MG63 (cell line): ENCODE data around the gene FBXO22. TPM values are rescaled to one million over a fixed set of nuclear protein-coding genes. Genes with fewer than 3 reads are reported as not detected.
"Not testable (repeated sequence)": the region's sequence is repeated elsewhere in the genome, so short reads cannot be mapped to it uniquely, and the experiment has no call there.

Source experiments
- DNase-seq: peaks from one replicate; pipeline ENCODE4 v3.0.0-alpha.2; 2020
- H3K27me3 ChIP-seq: fragments of 250-450 bp; sonication (Bioruptor Pico); 2 replicates; pipeline ENCODE4 v1.5.1; 2020; ENCODE audit warnings: mild to moderate bottlenecking, moderate library complexity
- H3K36me3 ChIP-seq: fragments of 250-450 bp; sonication (Bioruptor Pico); 2 replicates; pipeline ENCODE4 v1.5.1; 2020; ENCODE audit warnings: mild to moderate bottlenecking, moderate library complexity
- H3K4me3 ChIP-seq: fragments of 250-450 bp; sonication (Bioruptor Pico); 2 replicates; pipeline ENCODE4 v1.5.1; 2020; ENCODE audit warnings: mild to moderate bottlenecking, moderate library complexity
- H3K9me3 ChIP-seq: fragments of 250-450 bp; sonication (Bioruptor Pico); 2 replicates; pipeline ENCODE4 v1.5.1; 2020; ENCODE audit warnings: mild to moderate bottlenecking, moderate library complexity
- total RNA-seq: library from RNA; depleted of rRNA; stranded (reverse); fragments of >200 nt; shearing (Covaris generic); gene quantifications from 2 replicates; pipeline ENCODE4 v1.2.3, GENCODE V29; 2014; ENCODE audit warnings: low replicate concordance

Gene FBXO22
- total RNA-seq, 1 experiment from 2014 or later: 74.1 TPM

DNA sequence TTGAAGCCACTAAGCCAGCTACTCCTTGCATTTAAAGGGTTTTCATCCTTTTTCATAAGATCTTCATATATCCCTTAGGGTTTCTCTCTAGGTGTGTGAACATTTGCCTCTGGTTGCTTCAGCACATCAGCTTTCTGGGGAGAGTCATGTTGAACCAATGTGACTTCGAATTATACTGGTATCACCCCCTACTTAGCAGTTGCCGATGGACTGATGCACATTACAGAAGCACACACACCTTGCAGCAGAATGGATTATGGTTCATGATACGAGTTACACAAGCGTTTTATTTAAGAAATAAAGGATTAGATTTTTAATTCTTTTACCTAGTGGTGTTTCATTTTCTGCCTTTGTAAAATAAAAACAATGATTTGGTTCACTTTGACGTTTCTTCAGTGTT lies 39.6 kb downstream of the FBXO22 start:
- Histone ChIP-seq H3K36me3 (peaks cover 5% of the 10 kb centered on the region; the same call in 1 of the 2 replicates), H3K4me3 (no peak overlapping the region), H3K9me3 (no peaks in the 10 kb centered on the region), H3K27me3 (no peaks in the 10 kb centered on the region)
- DNase-seq: no peak

DNA sequence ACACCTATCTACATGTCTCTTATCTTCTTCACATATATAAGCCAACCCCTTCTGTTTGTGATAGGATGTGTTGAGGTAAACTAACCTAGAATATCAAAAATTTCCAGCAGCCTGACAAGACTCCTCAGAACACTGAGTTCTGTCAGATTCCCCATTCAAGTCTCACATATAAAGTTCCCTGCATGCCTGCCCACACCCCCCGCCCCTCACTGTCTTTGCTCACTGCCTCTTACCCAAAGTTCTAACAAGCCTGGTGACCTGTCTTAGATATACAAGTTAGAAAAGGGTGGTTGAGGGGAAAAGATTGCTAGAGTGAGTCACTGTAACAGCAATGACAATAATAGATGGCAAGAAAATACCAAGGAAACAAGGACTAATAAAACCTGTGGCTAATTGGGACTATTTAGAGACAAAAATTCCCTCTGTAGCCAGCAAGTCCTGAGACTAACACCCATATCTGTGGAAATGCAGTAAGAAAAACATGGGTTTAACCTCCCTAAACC lies 40.1 kb downstream of the FBXO22 start:
- no peak overlapping the region for H3K4me3 ChIP-seq
- no peaks in the 10 kb centered on the region; the same call in 1 of the 2 replicates for H3K36me3 ChIP-seq
- H3K27me3 ChIP-seq: no peaks in the 10 kb centered on the region
- no peaks in the 10 kb centered on the region for H3K9me3 ChIP-seq
- DNase-seq: no peak

DNA sequence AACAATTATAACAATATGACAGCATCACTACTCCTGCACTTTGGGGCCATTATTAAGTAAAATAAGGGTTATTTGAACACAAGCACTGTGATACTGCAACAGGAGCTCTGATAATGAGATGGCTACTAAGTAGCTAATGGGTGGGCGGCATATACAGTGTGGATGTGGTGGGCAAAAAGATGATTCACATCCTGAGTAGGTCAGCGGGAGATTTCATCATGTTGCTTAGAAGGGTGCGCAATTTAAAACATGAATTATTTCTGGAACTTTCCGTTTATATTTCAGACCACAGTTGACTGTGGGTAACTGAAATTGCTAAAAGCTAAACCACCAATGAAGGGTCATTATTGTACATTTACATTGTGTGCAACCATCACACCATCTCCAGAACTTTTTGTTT lies 42.3 kb downstream of the FBXO22 start:
- no peak overlapping the region for H3K4me3 ChIP-seq
- no peaks in the 10 kb centered on the region for H3K36me3 ChIP-seq
- H3K9me3 ChIP-seq: no peaks in the 10 kb centered on the region
- H3K27me3 ChIP-seq: no peaks in the 10 kb centered on the region
- DNase-seq: no peak

DNA sequence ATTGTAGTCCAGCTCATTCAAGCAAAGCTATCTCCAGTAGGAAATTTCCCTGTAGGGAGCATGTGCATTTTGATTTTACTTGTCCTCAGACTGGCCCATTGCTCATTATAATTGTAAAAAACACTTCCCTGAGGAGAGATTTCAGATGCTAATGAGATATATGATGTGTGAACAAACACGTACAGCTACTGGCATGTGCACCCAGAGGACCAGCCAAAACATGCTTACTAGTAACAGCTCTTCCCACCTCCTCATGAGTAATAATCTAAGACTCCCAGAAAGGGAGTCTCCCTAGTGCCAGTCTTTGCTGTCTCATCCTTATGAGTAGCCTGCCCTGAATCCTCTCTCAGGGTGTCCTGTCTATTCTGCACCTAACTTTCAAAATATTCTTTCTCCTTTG lies 43.4 kb downstream of the FBXO22 start:
- Histone ChIP-seq H3K9me3 (no peaks in the 10 kb centered on the region), H3K4me3 (no peak overlapping the region), H3K27me3 (no peaks in the 10 kb centered on the region), H3K36me3 (no peaks in the 10 kb centered on the region)
- DNase-seq: peak; percentile 82

DNA sequence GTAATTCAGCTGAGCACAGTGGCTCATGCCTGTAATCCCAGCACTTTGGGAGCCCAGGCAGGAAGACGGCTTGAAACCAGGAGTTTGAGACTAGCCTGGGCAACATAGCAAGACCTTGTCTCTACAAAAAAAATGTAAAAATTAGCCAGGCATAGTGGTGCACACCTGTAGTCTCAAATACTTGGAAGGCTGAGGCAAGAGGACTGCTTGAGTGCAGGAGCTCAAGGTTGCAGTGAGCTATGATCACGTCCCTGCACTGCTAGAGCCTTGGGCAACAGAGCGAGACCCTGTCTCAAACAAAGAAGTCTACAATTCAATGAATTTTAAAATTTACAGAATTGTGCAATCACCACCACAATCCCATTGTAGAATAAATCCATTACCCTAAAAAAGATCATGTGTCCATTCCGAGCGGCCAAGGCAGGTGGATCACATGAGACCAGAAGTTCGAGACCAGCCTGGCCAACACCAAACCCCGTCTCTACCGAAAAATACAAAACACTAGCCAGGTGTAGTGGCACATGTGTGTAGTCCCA lies 45.2 kb downstream of the FBXO22 start:
- Histone ChIP-seq H3K27me3 (no peaks in the 10 kb centered on the region), H3K36me3 (no peaks in the 10 kb centered on the region), H3K9me3 (no peaks in the 10 kb centered on the region), H3K4me3 (no peak overlapping the region)
- DNase-seq: no peak

DNA sequence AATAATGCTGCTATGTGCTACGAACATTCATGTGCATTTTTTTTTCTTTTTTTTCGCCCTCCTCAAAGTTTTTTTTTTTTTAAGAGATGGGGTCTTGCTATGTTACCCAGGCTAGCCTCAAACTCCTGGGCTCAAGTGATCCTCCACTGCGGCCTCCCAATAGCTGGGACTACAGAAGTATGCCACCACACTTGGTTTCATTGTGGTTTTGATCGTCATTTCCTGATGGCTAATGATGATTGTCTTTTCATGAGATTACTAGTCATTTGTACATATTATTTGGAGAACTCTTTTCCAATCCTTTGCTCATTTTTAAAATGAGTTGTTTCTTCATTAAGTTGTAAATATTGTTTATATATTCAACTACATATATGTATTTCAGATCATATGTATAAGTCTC lies 48.8 kb downstream of the FBXO22 start:
- Histone ChIP-seq H3K27me3 (peaks cover 7% of the 10 kb centered on the region), H3K9me3 (no peaks in the 10 kb centered on the region), H3K4me3 (no peak overlapping the region), H3K36me3 (no peaks in the 10 kb centered on the region)
- no peak for DNase-seq

DNA sequence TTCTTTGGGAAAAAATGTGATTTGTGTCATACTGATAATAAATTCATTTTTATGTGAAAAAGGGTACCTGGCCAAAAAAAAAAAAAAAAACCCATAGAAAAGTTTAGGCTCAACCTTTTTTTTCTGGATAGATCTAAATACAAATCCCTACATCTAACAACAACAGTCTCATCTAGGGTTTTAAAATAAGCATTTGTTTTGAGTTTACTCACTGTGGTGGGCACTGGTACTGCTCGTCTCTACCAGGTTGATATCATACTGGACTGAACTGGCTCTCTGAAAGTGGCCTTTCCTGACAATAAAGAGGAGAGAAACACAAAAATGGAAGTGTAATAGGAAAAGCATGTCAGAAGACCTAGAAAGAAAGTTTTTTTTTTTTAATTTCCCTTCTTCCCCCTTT lies 52.0 kb downstream of the FBXO22 start:
- no peak for DNase-seq
- no peaks in the 10 kb centered on the region for H3K9me3 ChIP-seq
- H3K27me3 ChIP-seq: peaks cover 7% of the 10 kb centered on the region
- H3K36me3 ChIP-seq: no peaks in the 10 kb centered on the region
- H3K4me3 ChIP-seq: no peak overlapping the region

DNA sequence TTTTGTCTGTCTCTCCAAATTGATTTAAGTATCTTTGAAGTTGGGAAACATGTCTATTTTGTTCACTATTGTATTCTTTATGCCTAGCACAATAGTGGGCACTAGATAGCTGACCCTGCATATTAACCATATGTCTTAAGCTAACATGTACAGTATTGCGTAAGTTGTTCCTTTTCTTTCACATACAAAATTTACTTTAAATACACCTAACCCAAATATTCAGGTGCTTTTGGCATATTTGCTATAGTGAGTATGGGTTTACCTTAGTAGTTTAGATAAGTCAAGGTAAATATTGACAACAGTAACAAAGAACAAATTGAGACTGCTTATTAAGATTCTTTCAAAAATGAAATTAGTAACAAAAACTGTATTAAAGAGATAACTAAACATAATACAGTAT lies 57.7 kb downstream of the FBXO22 start:
- H3K9me3 ChIP-seq: no peaks in the 10 kb centered on the region

DNA sequence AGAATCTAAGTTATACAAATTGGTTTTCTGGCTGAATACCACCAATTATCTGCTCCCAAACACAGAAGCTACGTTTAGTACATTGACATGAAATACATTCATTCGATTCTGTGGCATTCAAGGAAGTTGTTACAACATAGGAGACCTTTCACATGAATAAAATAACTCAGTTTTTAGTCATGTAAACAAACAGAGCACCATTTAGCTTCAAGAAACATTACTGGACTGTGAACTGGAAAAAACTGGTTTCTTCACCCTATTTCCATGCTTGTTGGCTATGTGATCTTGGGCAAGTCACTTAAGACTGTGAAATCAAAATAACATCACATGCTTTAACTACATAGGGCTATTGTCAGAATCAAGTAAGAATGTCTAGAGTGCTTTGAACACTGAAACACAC lies 62.4 kb downstream of the FBXO22 start:
- H3K4me3 ChIP-seq: no peak overlapping the region
- DNase-seq: no peak
- no peaks in the 10 kb centered on the region for H3K9me3 ChIP-seq
- no peaks in the 10 kb centered on the region for H3K27me3 ChIP-seq
- H3K36me3 ChIP-seq: no peaks in the 10 kb centered on the region

More for the DNA sequence above, 57.7 kb downstream of the FBXO22 start:
- Histone ChIP-seq H3K36me3 (no peaks in the 10 kb centered on the region), H3K4me3 (no peak overlapping the region), H3K27me3 (no peaks in the 10 kb centered on the region; the same call in 1 of the 2 replicates)
- no peak for DNase-seq

DNA sequence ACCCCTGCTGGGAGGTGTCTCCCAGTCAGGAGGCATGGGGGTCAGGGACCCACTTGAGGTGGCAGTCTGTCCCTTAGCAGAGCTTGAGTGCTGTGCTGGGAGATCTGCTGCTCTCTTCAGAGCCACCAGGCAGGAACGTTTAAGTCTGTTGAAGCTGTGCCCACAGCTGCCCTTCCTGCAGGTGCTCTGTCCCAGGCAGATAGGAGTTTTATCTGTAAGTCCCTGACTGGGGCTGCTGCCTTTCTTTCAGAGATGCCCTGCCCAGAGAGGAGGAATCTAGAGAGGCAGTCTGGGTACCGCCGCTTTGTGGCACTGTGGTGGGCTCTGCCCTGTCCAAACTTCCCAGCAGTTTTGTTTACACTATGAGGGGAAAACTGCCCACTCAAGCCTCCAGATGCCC lies 73.1 kb downstream of the FBXO22 start:
- not testable (repeated sequence) for DNase-seq, H3K4me3 ChIP-seq, H3K36me3 ChIP-seq, H3K27me3 ChIP-seq, H3K9me3 ChIP-seq

DNA sequence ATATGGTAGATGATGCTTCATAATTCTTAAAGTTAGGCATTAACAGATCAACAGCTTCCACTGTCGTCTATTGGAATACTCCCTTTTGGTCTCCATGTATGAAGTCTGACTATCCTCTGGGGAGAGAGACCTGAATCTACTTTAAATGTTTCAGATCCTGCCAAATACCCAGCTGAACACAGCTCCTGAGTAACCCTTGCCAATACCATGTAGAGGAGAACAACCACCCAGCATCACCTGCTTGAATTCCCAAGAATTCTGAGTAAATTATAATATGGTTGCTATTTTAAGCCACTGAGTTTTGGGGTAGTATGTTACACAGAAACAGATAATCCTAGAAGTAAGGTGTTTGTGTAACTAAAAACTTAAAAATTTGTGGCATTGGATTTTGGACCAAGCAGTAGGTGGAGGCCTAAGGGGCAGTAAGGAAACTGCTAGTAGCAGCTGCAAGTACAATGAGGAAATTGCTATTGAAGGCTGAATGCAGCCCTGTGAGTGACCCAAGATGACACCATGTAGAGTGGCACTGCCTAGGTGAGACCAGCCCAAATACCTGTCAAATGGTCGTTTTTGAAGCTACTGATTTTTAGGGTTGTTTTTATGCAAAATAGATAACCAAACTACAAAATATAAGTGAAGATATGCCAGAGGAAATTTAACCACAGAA lies 77.6 kb downstream of the FBXO22 start:
- Histone ChIP-seq H3K36me3 (no peaks in the 10 kb centered on the region), H3K27me3 (0 out of 2 replicates have a peak, but pooled peaks cover 7% of the 10 kb centered on the region), H3K9me3 (no peaks in the 10 kb centered on the region), H3K4me3 (no peak overlapping the region)
- no peak for DNase-seq

DNA sequence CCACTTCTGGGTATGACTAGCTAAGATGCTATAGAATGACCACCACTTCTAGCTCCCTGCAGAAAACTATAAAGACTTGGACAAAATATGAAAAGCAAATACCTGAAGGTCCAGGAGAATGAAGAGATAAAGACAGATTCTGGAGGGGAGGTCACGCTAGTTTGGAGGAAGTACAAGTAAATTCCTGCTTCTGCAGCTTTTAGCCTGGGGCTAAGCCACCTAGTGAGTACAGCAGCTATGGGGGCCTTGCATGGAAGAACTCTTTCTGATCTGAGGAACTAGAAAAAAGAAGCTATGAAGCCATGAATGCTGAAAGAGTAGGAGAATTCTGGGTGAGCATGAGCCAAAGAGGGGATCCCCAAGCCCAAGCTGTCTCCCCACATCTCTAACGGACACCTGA lies 78.8 kb downstream of the FBXO22 start:
- 0 out of 2 replicates have a peak, but pooled peaks cover 7% of the 10 kb centered on the region for H3K27me3 ChIP-seq
- no peaks in the 10 kb centered on the region for H3K9me3 ChIP-seq
- DNase-seq: no peak
- no peak overlapping the region for H3K4me3 ChIP-seq
- H3K36me3 ChIP-seq: no peaks in the 10 kb centered on the region

DNA sequence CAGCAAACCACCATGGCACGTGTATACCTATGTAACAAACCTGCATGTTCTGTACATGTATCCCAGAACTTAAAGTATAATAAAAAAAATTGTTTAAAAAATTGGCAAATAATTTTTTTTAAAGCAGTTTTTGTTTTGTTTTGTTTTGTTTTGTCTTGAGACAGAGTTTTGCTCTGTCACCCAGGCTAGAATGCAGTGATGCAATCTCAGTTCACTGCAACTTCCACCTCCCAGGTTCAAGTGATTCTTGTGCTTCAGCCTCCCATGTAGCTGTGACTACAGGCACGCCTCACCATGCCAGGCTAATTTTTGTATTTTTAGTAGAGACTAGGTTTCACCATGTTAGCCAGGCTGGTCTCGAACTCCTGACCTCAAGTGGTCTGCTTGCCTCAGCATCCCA lies 81.0 kb downstream of the FBXO22 start:
- not testable (repeated sequence) for DNase-seq, H3K9me3 ChIP-seq, H3K36me3 ChIP-seq

DNA sequence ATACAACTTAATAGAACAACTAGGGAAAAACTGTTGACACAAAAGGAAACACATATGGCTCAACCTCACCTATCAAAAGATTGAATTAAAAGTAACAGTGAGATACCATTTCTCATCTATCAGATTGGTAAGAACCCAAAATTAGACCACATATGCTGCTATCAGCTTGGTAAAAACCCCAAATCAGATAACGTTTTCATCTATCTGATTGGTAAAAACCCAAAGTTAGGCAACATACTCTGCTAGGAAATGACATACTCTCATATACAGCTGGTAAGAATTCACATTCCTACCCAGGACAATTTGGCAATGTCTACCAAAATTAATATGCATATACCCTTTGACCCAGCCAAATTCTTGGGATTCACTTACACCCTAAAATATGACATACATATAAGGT lies 82.3 kb downstream of the FBXO22 start:
- no peak for DNase-seq
- Histone ChIP-seq H3K36me3 (no peaks in the 10 kb centered on the region), H3K27me3 (no peaks in the 10 kb centered on the region), H3K9me3 (no peaks in the 10 kb centered on the region), H3K4me3 (no peak overlapping the region)

More for the DNA sequence above, 81.0 kb downstream of the FBXO22 start:
- H3K4me3 ChIP-seq, H3K27me3 ChIP-seq: not testable (repeated sequence)

DNA sequence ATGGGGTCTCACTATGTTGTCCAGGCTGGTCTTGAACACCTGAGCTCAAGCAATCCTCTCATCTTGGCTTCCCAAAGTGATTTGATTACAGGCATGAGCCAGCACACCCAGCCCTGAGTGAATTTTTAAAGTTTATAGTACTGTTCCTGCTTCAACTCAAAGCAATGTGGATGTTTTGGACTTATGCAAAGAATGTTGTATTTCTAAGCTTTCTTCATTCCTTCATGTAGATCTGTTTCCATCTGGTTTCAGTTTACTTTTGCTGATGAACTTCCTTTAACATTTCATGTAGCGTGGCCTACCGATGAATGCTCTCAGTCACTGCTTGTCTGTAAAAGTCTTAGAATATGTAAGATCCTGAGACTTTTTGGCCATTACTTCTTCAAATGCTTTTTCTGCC lies 85.4 kb downstream of the FBXO22 start:
- H3K9me3 ChIP-seq: peaks cover 10% of the 10 kb centered on the region
- H3K36me3 ChIP-seq: no peaks in the 10 kb centered on the region
- H3K4me3 ChIP-seq: no peak overlapping the region
- no peaks in the 10 kb centered on the region for H3K27me3 ChIP-seq
- DNase-seq: no peak

DNA sequence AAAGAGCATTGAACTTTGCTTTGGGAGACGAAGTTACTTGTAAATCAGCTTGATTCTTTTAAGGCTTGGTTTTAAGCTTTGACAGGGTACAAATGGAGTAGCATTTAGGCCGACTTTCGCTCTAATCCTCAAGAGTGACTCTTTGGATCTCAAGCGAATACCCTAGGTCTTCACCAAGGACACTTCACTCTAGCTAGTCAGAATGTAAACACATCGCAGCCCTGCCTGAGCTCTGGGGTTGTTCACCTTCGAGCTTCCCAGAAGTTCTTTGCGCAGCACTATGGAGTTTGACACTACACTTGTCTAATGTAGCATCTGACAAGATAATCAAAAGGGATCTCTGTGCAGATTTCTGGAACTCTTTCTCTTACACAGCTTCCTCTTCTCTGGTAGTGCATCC lies 86.2 kb downstream of the FBXO22 start:
- Histone ChIP-seq H3K4me3 (no peak overlapping the region), H3K27me3 (no peaks in the 10 kb centered on the region), H3K36me3 (no peaks in the 10 kb centered on the region), H3K9me3 (peaks cover 10% of the 10 kb centered on the region)
- no peak for DNase-seq
